Measurements from ENCODE around the gene HMCN1.

The HMCN1 gene

DNA sequence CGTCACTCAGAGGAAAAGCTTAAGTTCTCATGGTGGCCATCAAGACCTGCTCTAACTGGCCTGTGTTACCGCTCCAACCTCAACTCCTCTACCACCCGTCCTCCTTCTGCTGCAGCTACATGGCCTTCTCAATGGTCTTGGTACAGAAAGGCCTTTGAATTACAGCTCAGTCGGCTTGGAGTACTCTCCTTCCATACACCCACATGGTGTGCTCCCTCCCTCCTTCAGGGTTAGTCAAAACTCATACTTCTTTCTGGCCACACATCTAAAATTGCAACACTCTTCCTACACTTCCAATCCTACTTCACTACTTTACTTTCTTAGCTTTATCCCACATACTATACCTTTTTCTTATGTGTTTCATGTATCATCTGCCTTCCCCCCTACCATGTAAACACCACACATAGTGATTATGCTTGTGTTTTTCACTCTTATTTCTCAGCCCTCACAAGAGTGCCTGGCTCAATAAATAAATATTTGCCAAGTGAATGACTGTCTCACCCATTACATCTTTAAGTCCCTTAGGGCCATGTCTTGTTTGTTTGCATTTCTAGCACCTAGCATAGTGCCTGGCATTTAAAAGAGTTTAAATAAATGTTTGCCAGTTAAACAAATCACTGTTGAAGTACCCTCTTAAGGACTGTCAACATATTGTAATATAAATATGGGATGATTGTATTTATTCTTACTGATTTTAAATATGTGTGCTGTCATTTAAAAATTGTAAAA, 37.6 kb upstream of the HMCN1 start:
- H3K4me1 ChIP-seq (ENCODE audit: low read length), result 0 out of 2 replicates have a peak, but pooled peaks cover 11% of the 10 kb centered on the region
- H3K4me3 ChIP-seq (ENCODE audit: low read length), result no peak overlapping the region
- H2AFZ ChIP-seq (ENCODE audit: low read length), result no peak overlapping the region
- H3K27me3 ChIP-seq (replicated peaks; ENCODE audit: insufficient read depth, low read length), result no peaks in the 10 kb centered on the region
- no peaks in the 10 kb centered on the region for H4K20me1 ChIP-seq (ENCODE audit: insufficient read depth, low read length)
- H3K9me2 ChIP-seq (replicated peaks; ENCODE audit: insufficient read depth, low read length), result no peaks in the 10 kb centered on the region
- TF ChIP-seq EZH2phosphoT487 (IDR thresholded peaks at IDR 0.05; ENCODE audit: low read length) (no peak), EZH2 (optimal IDR thresholded peaks at IDR 0.05; ENCODE audit: low read depth, low read length) (no peak)
- TF ChIP-seq, protein P1, sequence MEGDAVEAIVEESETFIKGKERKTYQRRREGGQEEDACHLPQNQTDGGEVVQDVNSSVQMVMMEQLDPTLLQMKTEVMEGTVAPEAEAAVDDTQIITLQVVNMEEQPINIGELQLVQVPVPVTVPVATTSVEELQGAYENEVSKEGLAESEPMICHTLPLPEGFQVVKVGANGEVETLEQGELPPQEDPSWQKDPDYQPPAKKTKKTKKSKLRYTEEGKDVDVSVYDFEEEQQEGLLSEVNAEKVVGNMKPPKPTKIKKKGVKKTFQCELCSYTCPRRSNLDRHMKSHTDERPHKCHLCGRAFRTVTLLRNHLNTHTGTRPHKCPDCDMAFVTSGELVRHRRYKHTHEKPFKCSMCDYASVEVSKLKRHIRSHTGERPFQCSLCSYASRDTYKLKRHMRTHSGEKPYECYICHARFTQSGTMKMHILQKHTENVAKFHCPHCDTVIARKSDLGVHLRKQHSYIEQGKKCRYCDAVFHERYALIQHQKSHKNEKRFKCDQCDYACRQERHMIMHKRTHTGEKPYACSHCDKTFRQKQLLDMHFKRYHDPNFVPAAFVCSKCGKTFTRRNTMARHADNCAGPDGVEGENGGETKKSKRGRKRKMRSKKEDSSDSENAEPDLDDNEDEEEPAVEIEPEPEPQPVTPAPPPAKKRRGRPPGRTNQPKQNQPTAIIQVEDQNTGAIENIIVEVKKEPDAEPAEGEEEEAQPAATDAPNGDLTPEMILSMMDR (IDR thresholded peaks at IDR 0.05; ENCODE audit: low read length), result no peak
- no peak overlapping the region for H3K27ac ChIP-seq (ENCODE audit: low read length)
- H3K36me3 ChIP-seq (replicated peaks; ENCODE audit: insufficient read depth, low read length), result no peaks in the 10 kb centered on the region
- no peaks in the 10 kb centered on the region for H3K9me3 ChIP-seq (replicated peaks; ENCODE audit: insufficient read depth, low read length)
- H3K79me2 ChIP-seq (ENCODE audit: low read length), result no peaks in the 10 kb centered on the region
- no peak overlapping the region for H3K4me2 ChIP-seq (ENCODE audit: low read depth, low read length)
- DNase-seq, result no peak
- no peaks in the 10 kb centered on the region for H3F3A ChIP-seq (ENCODE audit: insufficient read depth, low read length)
- H3K9ac ChIP-seq (ENCODE audit: low read length), result no peak overlapping the region

DNA sequence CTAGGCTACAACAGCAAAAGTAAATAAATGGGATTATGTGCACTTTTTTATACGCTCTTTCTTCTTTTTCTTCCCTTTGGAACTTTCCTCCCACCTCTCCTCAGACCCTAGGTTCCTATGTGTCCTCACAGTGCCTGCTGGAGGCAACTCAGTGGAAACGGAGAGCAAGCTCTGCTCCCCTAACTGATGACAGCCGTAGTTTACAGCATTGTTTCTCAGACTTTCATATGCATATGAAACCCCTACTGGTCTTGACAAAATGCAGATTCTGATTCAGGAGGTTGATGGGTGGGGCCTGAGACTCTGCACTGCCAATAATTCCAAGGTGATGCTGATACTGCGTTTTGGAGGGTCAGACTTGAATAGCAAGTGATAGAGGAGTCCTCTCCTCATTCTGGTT, 34.3 kb upstream of the HMCN1 start:
- Histone ChIP-seq H3K27ac (ENCODE audit: low read length) (no peak overlapping the region), H4K20me1 (ENCODE audit: insufficient read depth, low read length) (no peaks in the 10 kb centered on the region), H3K79me2 (ENCODE audit: low read length) (no peaks in the 10 kb centered on the region), H3K4me2 (ENCODE audit: low read depth, low read length) (no peak overlapping the region), H2AFZ (ENCODE audit: low read length) (no peak overlapping the region), H3F3A (ENCODE audit: insufficient read depth, low read length) (no peaks in the 10 kb centered on the region), H3K4me1 (ENCODE audit: low read length) (no peaks in the 10 kb centered on the region), H3K9me2 (replicated peaks; ENCODE audit: insufficient read depth, low read length) (no peaks in the 10 kb centered on the region), H3K9ac (ENCODE audit: low read length) (no peak overlapping the region), H3K9me3 (replicated peaks; ENCODE audit: insufficient read depth, low read length) (no peaks in the 10 kb centered on the region), H3K27me3 (replicated peaks; ENCODE audit: insufficient read depth, low read length) (no peaks in the 10 kb centered on the region), H3K36me3 (replicated peaks; ENCODE audit: insufficient read depth, low read length) (no peaks in the 10 kb centered on the region), H3K4me3 (ENCODE audit: low read length) (no peak overlapping the region)
- no peak for DNase-seq
- TF ChIP-seq EZH2phosphoT487 (IDR thresholded peaks at IDR 0.05; ENCODE audit: low read length) (no peak), EZH2 (optimal IDR thresholded peaks at IDR 0.05; ENCODE audit: low read depth, low read length) (no peak)
- TF ChIP-seq, protein P1 (IDR thresholded peaks at IDR 0.05; ENCODE audit: low read length), result no peak

DNA sequence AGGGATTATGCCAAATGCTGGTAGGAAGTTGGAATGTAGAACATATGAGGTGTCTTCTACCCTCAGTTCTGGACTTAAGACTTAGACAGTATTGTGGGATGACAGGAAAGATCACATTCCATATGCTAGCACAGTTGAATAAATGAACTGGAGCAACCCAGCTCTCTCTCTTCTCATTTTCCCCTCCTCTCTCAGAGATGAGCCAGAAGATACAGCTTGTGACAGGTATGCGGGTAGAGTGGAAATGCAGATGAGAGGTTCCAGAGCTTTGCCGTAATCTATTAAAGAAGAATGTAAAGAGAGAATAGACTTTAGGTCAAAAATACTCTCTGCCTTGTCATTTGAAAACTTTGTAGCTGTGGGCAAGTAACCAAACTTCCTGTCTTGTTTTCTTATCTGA, 32.5 kb upstream of the HMCN1 start:
- Histone ChIP-seq H3K4me3 (ENCODE audit: low read length) (no peak overlapping the region), H4K20me1 (ENCODE audit: insufficient read depth, low read length) (no peaks in the 10 kb centered on the region), H3K9ac (ENCODE audit: low read length) (no peak overlapping the region), H3K27ac (ENCODE audit: low read length) (no peak overlapping the region), H3K9me3 (replicated peaks; ENCODE audit: insufficient read depth, low read length) (no peaks in the 10 kb centered on the region), H3K4me2 (ENCODE audit: low read depth, low read length) (no peak overlapping the region), H3F3A (ENCODE audit: insufficient read depth, low read length) (no peaks in the 10 kb centered on the region), H3K79me2 (ENCODE audit: low read length) (no peaks in the 10 kb centered on the region), H3K9me2 (replicated peaks; ENCODE audit: insufficient read depth, low read length) (no peaks in the 10 kb centered on the region), H2AFZ (ENCODE audit: low read length) (no peak overlapping the region), H3K4me1 (ENCODE audit: low read length) (no peaks in the 10 kb centered on the region), H3K36me3 (replicated peaks; ENCODE audit: insufficient read depth, low read length) (no peaks in the 10 kb centered on the region), H3K27me3 (replicated peaks; ENCODE audit: insufficient read depth, low read length) (no peaks in the 10 kb centered on the region)
- TF ChIP-seq EZH2 (optimal IDR thresholded peaks at IDR 0.05; ENCODE audit: low read depth, low read length) (no peak), EZH2phosphoT487 (IDR thresholded peaks at IDR 0.05; ENCODE audit: low read length) (no peak)
- TF ChIP-seq, protein P1 (IDR thresholded peaks at IDR 0.05; ENCODE audit: low read length), result no peak
- DNase-seq, result no peak
